Mesothelial cell of epicardium (in vitro differentiated cells): ENCODE data around the gene DCN. TPM values are rescaled to one million over a fixed set of nuclear protein-coding genes. Genes with fewer than 3 reads are reported as not detected.

ENCODE experiments used
- DNase-seq, 2 experiments: peaks; one replicate each; pipeline ENCODE4 v3.0.0; 2021; ENCODE audit warnings: low spot score in 2 of 2; ENCODE audit not compliant: unreplicated experiment in 2 of 2
- H3K27ac Mint-ChIP-seq: 2 replicates; pipeline ENCODE4 v1.8.0; 2021; ENCODE audit warnings: mixed read lengths
- H3K27me3 Mint-ChIP-seq: 2 replicates; pipeline ENCODE4 v1.8.0; 2021; ENCODE audit warnings: low read depth, mixed read lengths
- H3K36me3 Mint-ChIP-seq: 2 replicates; pipeline ENCODE4 v1.8.0; 2021; ENCODE audit warnings: mixed read lengths
- H3K4me1 Mint-ChIP-seq: 2 replicates; pipeline ENCODE4 v1.8.0; 2021; ENCODE audit warnings: mixed read lengths
- H3K4me3 Mint-ChIP-seq: 2 replicates; pipeline ENCODE4 v1.8.0; 2021; ENCODE audit warnings: mild to moderate bottlenecking, moderate library complexity, mixed read lengths
- H3K9me3 Mint-ChIP-seq: 2 replicates; pipeline ENCODE4 v1.8.0; 2021; ENCODE audit warnings: mixed read lengths
- total RNA-seq: library from RNA; stranded (reverse); gene quantifications from 3 replicates; pipeline ENCODE4 v1.2.1, GENCODE V29; 2021
- TF ChIP-seq, protein P1 (sequence below): fragments of 200-600 bp; sonication (generic); IDR thresholded peaks from one replicate; pipeline ENCODE4 v1.5.0; 2021; ENCODE audit warnings: antibody characterized with exemption; ENCODE audit not compliant: unreplicated experiment

Gene DCN
- total RNA-seq, 1 donor from 2014 or later, result 1,349 TPM

- Mint-ChIP-seq H3K9me3 (peaks cover 26% of the 10 kb centered on the region), H3K27ac (peak overlapping the region; percentile 61), H3K36me3 (peaks cover 20% of the 10 kb centered on the region), H3K4me1 (peaks cover 54% of the 10 kb centered on the region), H3K27me3 (no peaks in the 10 kb centered on the region), H3K4me3 (no peak overlapping the region)
- DNase-seq, result no peak
- TF ChIP-seq, protein P1, sequence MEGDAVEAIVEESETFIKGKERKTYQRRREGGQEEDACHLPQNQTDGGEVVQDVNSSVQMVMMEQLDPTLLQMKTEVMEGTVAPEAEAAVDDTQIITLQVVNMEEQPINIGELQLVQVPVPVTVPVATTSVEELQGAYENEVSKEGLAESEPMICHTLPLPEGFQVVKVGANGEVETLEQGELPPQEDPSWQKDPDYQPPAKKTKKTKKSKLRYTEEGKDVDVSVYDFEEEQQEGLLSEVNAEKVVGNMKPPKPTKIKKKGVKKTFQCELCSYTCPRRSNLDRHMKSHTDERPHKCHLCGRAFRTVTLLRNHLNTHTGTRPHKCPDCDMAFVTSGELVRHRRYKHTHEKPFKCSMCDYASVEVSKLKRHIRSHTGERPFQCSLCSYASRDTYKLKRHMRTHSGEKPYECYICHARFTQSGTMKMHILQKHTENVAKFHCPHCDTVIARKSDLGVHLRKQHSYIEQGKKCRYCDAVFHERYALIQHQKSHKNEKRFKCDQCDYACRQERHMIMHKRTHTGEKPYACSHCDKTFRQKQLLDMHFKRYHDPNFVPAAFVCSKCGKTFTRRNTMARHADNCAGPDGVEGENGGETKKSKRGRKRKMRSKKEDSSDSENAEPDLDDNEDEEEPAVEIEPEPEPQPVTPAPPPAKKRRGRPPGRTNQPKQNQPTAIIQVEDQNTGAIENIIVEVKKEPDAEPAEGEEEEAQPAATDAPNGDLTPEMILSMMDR, result no peak
Observed at GRCh38 chr12:91202390-91202789, 19.8 kb upstream of the DCN start.

- peaks cover 39% of the 10 kb centered on the region for H3K36me3 Mint-ChIP-seq
- H3K4me3 Mint-ChIP-seq, result no peak overlapping the region
- TF ChIP-seq, protein P1, result no peak
- no peaks in the 10 kb centered on the region for H3K27me3 Mint-ChIP-seq
- no peak overlapping the region for H3K27ac Mint-ChIP-seq
- peaks cover 6% of the 10 kb centered on the region for H3K4me1 Mint-ChIP-seq
- H3K9me3 Mint-ChIP-seq, result peaks cover 56% of the 10 kb centered on the region
- no peak for DNase-seq
Observed at GRCh38 chr12:91196436-91196835, 13.8 kb upstream of the DCN start.

DNA sequence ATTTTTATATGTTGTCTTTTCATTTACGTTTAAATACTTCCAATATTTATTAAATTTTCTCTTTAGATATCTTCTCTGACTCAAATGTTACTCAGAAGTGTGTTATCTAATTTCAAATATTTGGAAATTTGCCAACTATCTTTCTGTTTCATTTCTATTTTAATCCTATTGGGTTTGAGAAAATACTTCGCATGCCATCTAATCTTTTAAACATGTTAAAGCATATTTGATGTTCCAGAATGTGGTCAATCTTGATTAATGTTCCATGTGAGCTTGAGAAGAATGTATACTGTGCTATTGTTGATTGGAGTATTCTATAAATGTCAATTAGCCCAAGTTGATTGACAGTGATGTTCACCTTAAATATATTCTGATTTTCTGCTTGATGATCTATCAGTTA, 11.9 kb upstream of the DCN start:
- H3K27me3 Mint-ChIP-seq, result no peaks in the 10 kb centered on the region
- DNase-seq, result no peak
- no peak overlapping the region for H3K27ac Mint-ChIP-seq
- H3K36me3 Mint-ChIP-seq, result peaks cover 34% of the 10 kb centered on the region
- no peak overlapping the region for H3K4me3 Mint-ChIP-seq
- peaks cover 17% of the 10 kb centered on the region for H3K4me1 Mint-ChIP-seq
- TF ChIP-seq, protein P1, result no peak
- peaks cover 51% of the 10 kb centered on the region for H3K9me3 Mint-ChIP-seq

- DNase-seq, result no peak
- H3K4me1 Mint-ChIP-seq, result peaks cover 46% of the 10 kb centered on the region
- H3K27me3 Mint-ChIP-seq, result no peaks in the 10 kb centered on the region
Observed at GRCh38 chr12:91191513-91192111, 9.0 kb upstream of the DCN start.

GRCh38 chr12:91189516-91189915, 6.9 kb upstream of the DCN start:
- no peak for DNase-seq
- Mint-ChIP-seq H3K4me1 (peaks cover 65% of the 10 kb centered on the region), H3K27me3 (no peaks in the 10 kb centered on the region), H3K9me3 (peaks cover 10% of the 10 kb centered on the region), H3K27ac (peak overlapping the region; percentile 93), H3K36me3 (peaks cover 6% of the 10 kb centered on the region), H3K4me3 (no peak overlapping the region)
- TF ChIP-seq, protein P1, result no peak

More at GRCh38 chr12:91191513-91192111, 9.0 kb upstream of the DCN start:
- Mint-ChIP-seq H3K36me3 (peaks cover 15% of the 10 kb centered on the region), H3K4me3 (no peak overlapping the region), H3K9me3 (peaks cover 25% of the 10 kb centered on the region), H3K27ac (peak overlapping the region; percentile 73)
- TF ChIP-seq, protein P1, result no peak
